GM18508 (cell line): Measurements from ENCODE around the gene GRHL3.

Experiments
- ATAC-seq: cut with Tn5 transposase; IDR thresholded peaks from one replicate; pipeline ENCODE4 v1.9.1; 2021; ENCODE audit warnings: moderate number of reproducible peaks; ENCODE audit not compliant: insufficient read depth, unreplicated experiment

Gene GRHL3

GRCh38 chr1:24390924-24391782, 72.0 kb downstream of the GRHL3 start:
- no peak for ATAC-seq

- peak; percentile 50 for ATAC-seq
Measured at GRCh38 chr1:24391882-24392603, 72.9 kb downstream of the GRHL3 start.

GRCh38 chr1:24392604-24392946, 73.4 kb downstream of the GRHL3 start:
- no peak for ATAC-seq

GRCh38 chr1:24392982-24393650, 74.0 kb downstream of the GRHL3 start:
- ATAC-seq, result no peak

- no peak for ATAC-seq
Measured at GRCh38 chr1:24393892-24394291, 74.7 kb downstream of the GRHL3 start.

- no peak for ATAC-seq
Measured at GRCh38 chr1:24400065-24400464, 80.9 kb downstream of the GRHL3 start.

GRCh38 chr1:24403806-24404205, 84.6 kb downstream of the GRHL3 start:
- ATAC-seq, result no peak
